ENCODE data around the gene FAM174B. TPM values are rescaled to one million over a fixed set of nuclear protein-coding genes. Genes with fewer than 3 reads are reported as not detected.
A peak's percentile ranks its signal among the peaks of the same experiment; 100 is the strongest.

The FAM174B gene
- total and polyA plus RNA-seq, 4 donors = 9.9 to 23.5 (median 17.9) TPM

- no peak overlapping the region for H3K27ac ChIP-seq (ENCODE audit: low read depth, low read length)
These were observed 19.1 kb downstream of the FAM174B start for GRCh38 chr15:92636401-92636907.

GRCh38 chr15:92634671-92635201 is 20.8 kb downstream of the FAM174B start:
- WGBS (ENCODE audit: insufficient coverage) = 68% methylated on average over 7 of the region's 7 CpGs
- no peak for DNase-seq (ENCODE audit: low read depth in 4 of 6, low spot score in 6 of 6)
- Histone ChIP-seq H3K4me1 (ENCODE audit: control insufficient read depth, insufficient read depth, low read length) (peaks cover 17% of the 10 kb centered on the region), H3K27me3 (ENCODE audit: control insufficient read depth, insufficient read depth, low read length) (no peaks in the 10 kb centered on the region), H3K27ac (ENCODE audit: low read depth, low read length) (peak overlapping the region; percentile 7), H3K36me3 (ENCODE audit: control insufficient read depth, insufficient read depth, low read length) (peaks cover 2% of the 10 kb centered on the region), H3K9me3 (ENCODE audit: control insufficient read depth, insufficient read depth, low read length) (peaks cover 2% of the 10 kb centered on the region), H3K4me3 (ENCODE audit: low read depth, low read length) (no peak overlapping the region)

More at GRCh38 chr15:92636401-92636907, 19.1 kb downstream of the FAM174B start:
- Histone ChIP-seq H3K9me3 (ENCODE audit: control insufficient read depth, insufficient read depth, low read length) (peaks cover 4% of the 10 kb centered on the region), H3K4me3 (ENCODE audit: low read depth, low read length) (no peak overlapping the region), H3K4me1 (ENCODE audit: control insufficient read depth, insufficient read depth, low read length) (peaks cover 17% of the 10 kb centered on the region), H3K27me3 (ENCODE audit: control insufficient read depth, insufficient read depth, low read length) (no peaks in the 10 kb centered on the region), H3K36me3 (ENCODE audit: control insufficient read depth, insufficient read depth, low read length) (no peaks in the 10 kb centered on the region)
- no peak for DNase-seq (ENCODE audit: low read depth in 4 of 6, low spot score in 6 of 6)
- WGBS (ENCODE audit: insufficient coverage) = 97% methylated on average over 12 of the region's 12 CpGs

- 69% methylated on average over 3 of the region's 4 CpGs for WGBS (ENCODE audit: insufficient coverage)
- Histone ChIP-seq H3K36me3 (ENCODE audit: control insufficient read depth, insufficient read depth, low read length) (peaks cover 7% of the 10 kb centered on the region), H3K4me3 (ENCODE audit: low read depth, low read length) (no peak overlapping the region), H3K4me1 (ENCODE audit: control insufficient read depth, insufficient read depth, low read length) (peaks cover 17% of the 10 kb centered on the region), H3K27me3 (ENCODE audit: control insufficient read depth, insufficient read depth, low read length) (no peaks in the 10 kb centered on the region), H3K27ac (ENCODE audit: low read depth, low read length) (no peak overlapping the region), H3K9me3 (ENCODE audit: control insufficient read depth, insufficient read depth, low read length) (no peaks in the 10 kb centered on the region)
- no peak for DNase-seq (ENCODE audit: low read depth in 4 of 6, low spot score in 6 of 6)
These were observed 21.5 kb downstream of the FAM174B start for GRCh38 chr15:92634060-92634459.

- no peak for DNase-seq (ENCODE audit: low read depth in 4 of 6, low spot score in 6 of 6)
- no peak overlapping the region for H3K27ac ChIP-seq (ENCODE audit: low read depth, low read length)
- peaks cover 10% of the 10 kb centered on the region for H3K4me1 ChIP-seq (ENCODE audit: control insufficient read depth, insufficient read depth, low read length)
- peaks cover 7% of the 10 kb centered on the region for H3K36me3 ChIP-seq (ENCODE audit: control insufficient read depth, insufficient read depth, low read length)
- no peak overlapping the region for H3K4me3 ChIP-seq (ENCODE audit: low read depth, low read length)
- H3K9me3 ChIP-seq (ENCODE audit: control insufficient read depth, insufficient read depth, low read length) = no peaks in the 10 kb centered on the region
- H3K27me3 ChIP-seq (ENCODE audit: control insufficient read depth, insufficient read depth, low read length) = no peaks in the 10 kb centered on the region
- 100% methylated on average over 1 of the region's 6 CpGs for WGBS (ENCODE audit: insufficient coverage)
These were observed 22.2 kb downstream of the FAM174B start for GRCh38 chr15:92633418-92633817.

- WGBS (ENCODE audit: insufficient coverage) = 91% methylated on average over 5 of the region's 8 CpGs
- Histone ChIP-seq H3K4me1 (ENCODE audit: control insufficient read depth, insufficient read depth, low read length) (peaks cover 10% of the 10 kb centered on the region), H3K4me3 (ENCODE audit: low read depth, low read length) (no peak overlapping the region), H3K27ac (ENCODE audit: low read depth, low read length) (no peak overlapping the region), H3K36me3 (ENCODE audit: control insufficient read depth, insufficient read depth, low read length) (peaks cover 7% of the 10 kb centered on the region), H3K27me3 (ENCODE audit: control insufficient read depth, insufficient read depth, low read length) (no peaks in the 10 kb centered on the region), H3K9me3 (ENCODE audit: control insufficient read depth, insufficient read depth, low read length) (no peaks in the 10 kb centered on the region)
- no peak for DNase-seq (ENCODE audit: low read depth in 4 of 6, low spot score in 6 of 6)
These were observed 22.6 kb downstream of the FAM174B start for GRCh38 chr15:92633001-92633400.

GRCh38 chr15:92631721-92632120 is 23.9 kb downstream of the FAM174B start:
- peaks cover 7% of the 10 kb centered on the region for H3K36me3 ChIP-seq (ENCODE audit: control insufficient read depth, insufficient read depth, low read length)
- DNase-seq (ENCODE audit: low read depth in 4 of 6, low spot score in 6 of 6) = no peak
- peaks cover 4% of the 10 kb centered on the region for H3K4me1 ChIP-seq (ENCODE audit: control insufficient read depth, insufficient read depth, low read length)
- no peaks in the 10 kb centered on the region for H3K27me3 ChIP-seq (ENCODE audit: control insufficient read depth, insufficient read depth, low read length)
- H3K9me3 ChIP-seq (ENCODE audit: control insufficient read depth, insufficient read depth, low read length) = no peaks in the 10 kb centered on the region
- H3K27ac ChIP-seq (ENCODE audit: low read depth, low read length) = no peak overlapping the region
- no peak overlapping the region for H3K4me3 ChIP-seq (ENCODE audit: low read depth, low read length)
- 88% methylated on average over 9 of the region's 11 CpGs for WGBS (ENCODE audit: insufficient coverage)

- no peak overlapping the region for H3K27ac ChIP-seq (ENCODE audit: low read depth, low read length)
- H3K4me3 ChIP-seq (ENCODE audit: low read depth, low read length) = no peak overlapping the region
- 93% methylated on average over 7 of the region's 11 CpGs for WGBS (ENCODE audit: insufficient coverage)
- no peaks in the 10 kb centered on the region for H3K9me3 ChIP-seq (ENCODE audit: control insufficient read depth, insufficient read depth, low read length)
- no peak for DNase-seq (ENCODE audit: low read depth in 4 of 6, low spot score in 6 of 6)
- no peaks in the 10 kb centered on the region for H3K27me3 ChIP-seq (ENCODE audit: control insufficient read depth, insufficient read depth, low read length)
- H3K36me3 ChIP-seq (ENCODE audit: control insufficient read depth, insufficient read depth, low read length) = peaks cover 7% of the 10 kb centered on the region
- H3K4me1 ChIP-seq (ENCODE audit: control insufficient read depth, insufficient read depth, low read length) = no peaks in the 10 kb centered on the region
These were observed 25.5 kb downstream of the FAM174B start for GRCh38 chr15:92629975-92630626.

- Histone ChIP-seq H3K27ac (ENCODE audit: low read depth, low read length) (no peak overlapping the region), H3K4me1 (ENCODE audit: control insufficient read depth, insufficient read depth, low read length) (peaks cover 5% of the 10 kb centered on the region), H3K9me3 (ENCODE audit: control insufficient read depth, insufficient read depth, low read length) (no peaks in the 10 kb centered on the region), H3K36me3 (ENCODE audit: control insufficient read depth, insufficient read depth, low read length) (peaks cover 7% of the 10 kb centered on the region), H3K4me3 (ENCODE audit: low read depth, low read length) (no peak overlapping the region), H3K27me3 (ENCODE audit: control insufficient read depth, insufficient read depth, low read length) (no peaks in the 10 kb centered on the region)
- 93% methylated on average over 3 of the region's 11 CpGs for WGBS (ENCODE audit: insufficient coverage)
- no peak for DNase-seq (ENCODE audit: low read depth in 4 of 6, low spot score in 6 of 6)
These were observed 26.1 kb downstream of the FAM174B start for GRCh38 chr15:92629276-92629974.

GRCh38 chr15:92627014-92627413 is 28.6 kb downstream of the FAM174B start:
- H3K27me3 ChIP-seq (ENCODE audit: control insufficient read depth, insufficient read depth, low read length) = no peaks in the 10 kb centered on the region
- no peak for DNase-seq (ENCODE audit: low read depth in 4 of 6, low spot score in 6 of 6)
- peaks cover 7% of the 10 kb centered on the region for H3K36me3 ChIP-seq (ENCODE audit: control insufficient read depth, insufficient read depth, low read length)
- H3K4me3 ChIP-seq (ENCODE audit: low read depth, low read length) = no peak overlapping the region
- whole genome bisulfite sequencing (ENCODE audit: insufficient coverage) = 93% methylated on average over 9 of the region's 11 CpGs
- no peak overlapping the region for H3K27ac ChIP-seq (ENCODE audit: low read depth, low read length)
- peaks cover 10% of the 10 kb centered on the region for H3K4me1 ChIP-seq (ENCODE audit: control insufficient read depth, insufficient read depth, low read length)
- no peaks in the 10 kb centered on the region for H3K9me3 ChIP-seq (ENCODE audit: control insufficient read depth, insufficient read depth, low read length)
